GF-D8 (cell line): Measurements from ENCODE around the gene JPH2.

ENCODE experiments used
- DNase-seq: peaks from one replicate; lab custom pipeline; 2025; lab: John Stamatoyannopoulos, UW

The JPH2 gene

GRCh38 chr20:44125332-44126127 lies 61.5 kb downstream of the JPH2 start:
- no peak for DNase-seq

GRCh38 chr20:44123874-44124535 lies 63.0 kb downstream of the JPH2 start:
- DNase-seq, result no peak

GRCh38 chr20:44123251-44123650 lies 63.7 kb downstream of the JPH2 start:
- no peak for DNase-seq

GRCh38 chr20:44120676-44121425 lies 66.1 kb downstream of the JPH2 start:
- no peak for DNase-seq

GRCh38 chr20:44118185-44119033 lies 68.6 kb downstream of the JPH2 start:
- no peak for DNase-seq

GRCh38 chr20:44117296-44118184 lies 69.4 kb downstream of the JPH2 start:
- no peak for DNase-seq

GRCh38 chr20:44115762-44116644 lies 71.0 kb downstream of the JPH2 start:
- DNase-seq, result no peak

- DNase-seq, result no peak
Observed at GRCh38 chr20:44115181-44115580, 71.8 kb downstream of the JPH2 start.

GRCh38 chr20:44113618-44114376 lies 73.2 kb downstream of the JPH2 start:
- no peak for DNase-seq

GRCh38 chr20:44112889-44113617 lies 73.9 kb downstream of the JPH2 start:
- DNase-seq, result no peak

- DNase-seq, result no peak
Observed at GRCh38 chr20:44112456-44112855, 74.5 kb downstream of the JPH2 start.

- no peak for DNase-seq
Observed at GRCh38 chr20:44111712-44112335, 75.2 kb downstream of the JPH2 start.

GRCh38 chr20:44110816-44111568 lies 76.0 kb downstream of the JPH2 start:
- DNase-seq, result no peak

GRCh38 chr20:44109951-44110361 lies 77.0 kb downstream of the JPH2 start:
- no peak for DNase-seq

GRCh38 chr20:44106615-44107014 lies 80.4 kb downstream of the JPH2 start:
- DNase-seq, result no peak

- DNase-seq, result no peak
Observed at GRCh38 chr20:44104798-44105517, 82.0 kb downstream of the JPH2 start.
